Activated naive CD8-positive, alpha-beta T cell treated with anti-CD3 and anti-CD28 coated beads, Interleukin-2, amount 50 U/mL, for 16 hours (primary cell): ENCODE measurements around the gene TBC1D5.
"Not testable (repeated sequence)": the region's sequence is repeated elsewhere in the genome, so short reads cannot be mapped to it uniquely, and the experiment has no call there.

ENCODE experiments used
- DNase-seq: peaks from one replicate; pipeline ENCODE4 v3.0.0-alpha.2; 2020; ENCODE audit warnings: low read depth, low spot score

Gene TBC1D5

DNA sequence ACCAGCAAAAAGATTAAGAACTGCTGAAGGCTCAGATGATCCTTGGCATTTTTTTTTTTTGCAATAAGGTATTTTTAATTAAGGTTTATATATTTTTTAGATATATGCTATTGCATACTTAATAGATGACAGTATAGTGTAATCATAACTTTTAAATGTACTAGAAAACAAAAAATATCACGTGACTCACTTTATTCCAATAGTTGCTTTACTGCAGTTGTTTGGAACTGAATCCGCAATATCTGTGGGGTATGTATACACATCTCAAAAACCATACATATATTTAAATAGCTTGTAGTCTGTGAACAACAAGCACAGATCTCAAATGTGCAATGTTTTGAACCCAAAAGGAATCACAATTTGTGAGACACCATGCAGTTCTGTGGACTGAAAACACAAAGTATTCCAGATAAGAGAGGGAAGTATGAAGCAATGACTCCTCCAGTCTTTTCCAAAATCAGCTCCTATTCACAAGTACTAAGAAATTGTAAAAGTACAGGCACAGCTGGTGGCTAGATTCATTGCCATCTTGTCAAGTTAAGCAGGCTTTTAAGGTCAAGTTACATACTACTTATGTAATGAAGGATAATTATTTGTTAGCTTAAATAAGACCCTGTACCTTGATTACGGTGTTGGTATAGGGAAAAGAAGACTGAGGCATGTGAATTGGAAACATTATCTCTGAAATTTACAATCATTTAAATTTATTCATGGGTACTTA, 331.1 kb downstream of the TBC1D5 start:
- DNase-seq, result no peak

DNA sequence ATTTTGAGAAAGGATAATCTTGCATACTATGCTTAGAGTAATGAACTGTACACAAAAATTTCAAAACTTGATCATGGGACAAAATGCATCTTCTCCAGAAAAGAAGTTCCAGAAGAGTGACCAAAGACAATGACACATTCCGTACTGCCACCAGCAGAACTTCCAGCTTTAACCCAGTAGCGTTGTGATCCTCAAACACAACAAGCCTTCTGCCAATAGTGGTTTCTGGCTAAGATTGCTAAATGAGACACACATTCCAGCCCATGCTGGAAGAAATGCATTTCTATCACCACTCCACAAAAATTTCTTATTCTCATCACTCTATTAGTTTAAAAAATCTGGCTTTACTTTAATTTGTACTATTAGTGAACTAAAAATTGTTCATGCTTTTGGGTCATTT, 334.9 kb downstream of the TBC1D5 start:
- DNase-seq, result no peak

DNA sequence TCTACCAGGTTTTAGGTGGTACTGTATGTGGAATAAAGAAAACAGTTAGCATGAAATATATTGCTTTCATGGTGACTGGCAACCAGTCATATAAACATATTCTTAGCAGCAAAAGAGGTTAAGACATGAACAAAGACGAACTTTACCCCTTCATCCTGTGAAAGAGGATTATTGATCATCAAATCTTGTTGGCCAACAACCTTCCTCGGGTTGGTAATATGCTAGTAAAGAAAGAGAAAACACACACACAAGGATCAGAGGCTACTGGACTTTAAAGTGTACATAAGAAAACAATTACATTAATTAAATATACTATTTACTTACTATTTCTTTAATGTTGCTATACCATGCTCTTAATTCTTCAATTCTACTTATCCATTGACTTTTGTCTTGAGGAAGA, 337.9 kb downstream of the TBC1D5 start:
- DNase-seq, result no peak

DNA sequence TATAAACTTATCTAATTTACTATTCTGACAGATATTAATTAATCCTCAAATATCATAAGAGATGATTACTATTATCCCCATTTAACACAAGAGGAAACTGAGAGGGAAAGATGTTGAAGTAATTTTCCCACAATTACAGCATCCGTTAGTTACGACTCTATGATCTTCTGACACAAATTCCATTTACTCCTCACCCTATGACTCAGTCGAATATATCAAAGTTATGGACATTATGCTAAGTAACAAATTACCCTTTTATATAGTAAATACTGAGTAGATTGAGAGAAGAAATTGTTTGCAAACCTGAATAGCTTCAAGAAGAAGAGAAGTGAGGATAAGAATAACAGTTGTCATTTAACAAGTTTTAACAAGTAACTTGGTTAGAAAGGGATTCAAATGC, 340.0 kb downstream of the TBC1D5 start:
- no peak for DNase-seq

DNA sequence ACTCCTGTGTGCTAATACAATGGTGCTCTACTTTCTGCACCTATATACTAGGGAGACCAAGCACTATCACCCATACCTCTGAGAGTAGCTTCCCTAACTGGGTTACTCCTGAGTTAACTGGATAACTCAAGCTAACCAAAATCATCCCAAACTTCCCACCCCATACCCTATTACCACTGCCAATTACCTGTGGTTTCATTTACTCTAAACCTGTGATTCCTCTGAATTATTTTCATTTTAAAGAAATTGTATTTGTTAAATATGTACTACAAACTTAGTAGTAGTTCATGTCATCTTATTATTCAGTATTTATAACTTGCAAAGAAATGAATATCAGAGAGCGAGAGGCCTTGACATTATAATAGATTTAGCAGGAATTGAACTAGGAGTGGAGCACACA, 340.5 kb downstream of the TBC1D5 start:
- no peak for DNase-seq

DNA sequence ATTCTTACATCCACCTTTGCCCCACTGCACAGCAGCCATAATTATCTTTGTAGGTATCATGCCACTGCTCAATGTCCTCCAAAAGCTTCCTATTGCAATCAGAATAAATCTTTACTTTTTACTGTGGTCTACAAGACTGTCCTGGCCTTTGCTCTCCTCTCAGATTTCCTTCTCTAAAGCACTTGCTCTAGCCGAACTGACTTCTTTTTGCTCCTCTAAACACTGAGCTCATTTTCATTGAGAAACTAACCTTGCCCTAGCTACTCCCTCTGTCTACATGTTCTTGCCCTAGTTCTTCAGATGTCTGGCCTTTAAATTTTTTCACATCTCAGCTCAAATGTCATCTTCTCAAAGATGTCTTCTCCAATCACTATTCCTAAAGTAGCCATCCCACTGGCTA, 342.8 kb downstream of the TBC1D5 start:
- DNase-seq, result no peak

DNA sequence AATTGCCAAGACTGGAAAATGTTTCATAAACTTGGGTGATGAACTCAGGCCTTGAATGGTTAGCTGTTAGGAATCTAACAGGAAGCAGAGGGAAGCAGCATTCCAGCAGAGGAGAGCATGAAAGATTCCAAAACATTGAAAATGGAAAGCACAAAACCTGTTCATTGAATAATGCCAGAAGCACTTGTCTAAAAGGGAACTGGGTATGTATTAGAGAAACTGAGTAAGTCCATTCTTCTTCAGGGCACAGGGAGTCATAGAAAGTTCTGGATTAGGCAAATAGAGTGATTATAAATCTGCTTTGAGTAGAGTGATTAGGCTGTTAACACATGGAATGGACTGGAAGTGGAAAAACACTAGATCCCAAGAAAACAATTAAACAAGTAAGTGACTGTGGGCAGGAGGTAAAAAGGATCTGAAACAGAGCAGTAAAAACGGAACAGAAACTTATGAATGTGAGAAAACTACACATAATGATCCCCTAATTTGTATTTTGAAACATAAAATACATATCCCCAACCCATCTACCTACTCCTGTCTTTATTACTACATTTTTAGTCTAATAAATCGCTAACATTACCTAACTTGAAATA, 343.4 kb downstream of the TBC1D5 start:
- no peak for DNase-seq

DNA sequence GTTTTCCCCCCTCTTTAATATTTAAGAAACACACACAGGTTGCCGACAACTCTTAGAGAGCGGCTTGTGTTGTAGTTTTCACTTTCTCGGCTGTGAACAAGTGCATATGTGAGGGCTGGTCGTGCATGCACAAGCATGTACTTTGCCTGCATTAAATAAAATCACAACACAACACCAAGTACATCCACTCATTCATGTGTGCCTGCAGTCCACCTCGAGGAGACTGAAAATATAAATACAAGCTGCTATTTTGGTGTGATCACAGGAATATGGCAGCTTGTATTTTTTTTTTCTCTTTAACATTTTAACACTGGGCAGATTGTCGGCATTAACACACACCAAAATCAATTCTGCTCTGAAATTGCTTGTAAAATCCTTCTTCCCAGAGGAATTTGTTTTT, 346.4 kb downstream of the TBC1D5 start:
- no peak for DNase-seq

DNA sequence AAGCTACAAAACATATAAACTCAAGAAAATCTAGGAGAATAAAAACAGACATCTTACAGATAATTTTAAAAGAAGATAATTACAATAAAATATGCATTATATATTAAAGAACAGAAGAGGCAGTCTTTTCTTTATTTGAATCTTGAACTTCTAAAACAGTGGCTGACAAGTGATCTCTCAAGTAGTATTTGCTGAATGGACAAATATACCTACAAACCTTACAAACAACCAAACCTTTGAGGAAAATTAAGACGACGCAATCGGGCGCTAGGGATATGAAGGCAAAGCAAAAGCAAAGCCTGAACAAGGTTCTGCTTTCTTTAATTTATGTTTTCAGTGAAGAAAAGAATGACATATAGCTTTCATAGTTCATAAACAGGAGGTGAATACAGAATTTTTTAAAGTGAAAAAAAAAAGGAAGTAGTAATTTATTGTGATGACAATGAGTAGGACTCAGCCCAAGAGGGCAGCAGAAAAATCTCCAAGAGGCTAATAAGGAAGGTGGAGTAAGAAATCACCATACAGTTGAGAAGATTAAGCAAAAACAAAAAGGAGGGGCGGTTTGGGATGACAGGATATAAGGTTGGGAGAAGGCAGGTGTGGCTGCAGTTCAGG, 347.8 kb downstream of the TBC1D5 start:
- no peak for DNase-seq

DNA sequence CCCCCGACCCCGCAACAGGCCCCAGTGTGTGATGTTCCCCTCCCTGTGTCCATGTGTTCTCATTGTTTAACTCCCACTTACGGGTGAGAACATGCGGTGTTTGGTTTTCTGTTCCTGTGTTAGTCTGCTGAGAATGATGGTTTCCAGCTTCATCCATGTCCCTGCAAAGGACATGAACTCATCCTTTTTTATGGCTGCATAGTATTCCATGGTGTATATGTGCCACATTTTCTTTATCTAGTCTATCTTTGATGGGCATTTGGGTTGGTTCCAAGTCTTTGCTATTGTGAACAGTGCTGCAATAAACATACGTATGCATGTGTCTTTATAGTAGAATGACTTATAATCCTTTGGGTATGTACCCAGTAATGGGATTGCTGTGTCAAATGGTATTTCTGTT, 349.9 kb downstream of the TBC1D5 start:
- not testable (repeated sequence) for DNase-seq

DNA sequence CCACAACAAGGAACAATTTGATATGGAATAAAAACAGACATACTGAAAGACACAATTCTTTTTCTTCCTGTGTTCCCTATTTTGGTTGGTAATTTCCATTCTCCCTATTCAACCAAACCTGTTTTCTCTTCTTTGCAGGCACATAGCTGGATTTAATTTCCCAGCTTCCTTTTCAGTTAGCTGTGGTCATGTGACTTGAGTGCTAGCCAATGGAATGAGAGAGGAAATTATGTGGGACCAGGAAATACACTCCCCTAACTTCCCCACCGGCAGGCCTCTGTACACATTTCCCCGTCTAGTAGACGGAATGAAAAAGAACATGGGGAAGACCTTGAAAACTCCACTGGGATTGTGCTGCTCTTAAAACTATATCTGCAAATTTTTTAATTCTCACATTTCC, 351.6 kb downstream of the TBC1D5 start:
- no peak for DNase-seq

DNA sequence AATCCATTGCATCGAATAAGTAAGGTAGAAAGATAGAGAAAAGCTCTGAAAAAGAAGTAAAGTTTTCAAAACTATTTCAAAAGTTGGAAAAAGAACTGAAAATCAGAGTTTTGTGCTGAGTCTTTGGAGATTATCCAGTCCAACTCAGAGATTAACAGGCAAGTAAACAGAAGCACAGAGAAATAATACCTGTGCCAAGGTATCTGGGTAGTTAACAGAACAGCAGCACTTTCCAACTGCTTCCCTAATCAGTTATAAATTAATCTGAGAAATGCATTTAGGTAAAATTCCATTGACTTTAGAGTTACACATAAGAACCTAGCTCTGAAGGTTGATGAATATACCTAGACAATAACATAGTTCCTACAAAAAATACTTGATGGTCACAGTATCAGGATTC, 355.3 kb downstream of the TBC1D5 start:
- no peak for DNase-seq

DNA sequence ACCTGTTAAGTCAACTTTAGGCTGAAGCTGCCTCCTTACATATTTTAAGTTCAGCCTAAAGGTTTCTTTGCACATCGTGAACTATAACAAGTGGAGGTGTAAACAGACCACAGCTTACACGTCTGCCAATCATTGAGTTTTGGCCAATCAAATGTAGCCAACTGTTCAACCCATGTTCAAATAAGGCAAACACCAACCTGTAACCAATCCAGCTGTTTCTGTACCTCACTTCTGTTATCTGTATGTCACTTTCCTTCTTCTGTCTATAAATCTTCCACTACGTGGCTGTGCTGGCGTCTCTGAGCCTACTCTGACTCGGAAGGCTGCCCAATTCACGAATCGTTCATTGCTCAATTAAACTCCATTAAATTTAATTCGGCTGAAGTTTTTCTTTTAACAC, 356.0 kb downstream of the TBC1D5 start:
- DNase-seq, result no peak

DNA sequence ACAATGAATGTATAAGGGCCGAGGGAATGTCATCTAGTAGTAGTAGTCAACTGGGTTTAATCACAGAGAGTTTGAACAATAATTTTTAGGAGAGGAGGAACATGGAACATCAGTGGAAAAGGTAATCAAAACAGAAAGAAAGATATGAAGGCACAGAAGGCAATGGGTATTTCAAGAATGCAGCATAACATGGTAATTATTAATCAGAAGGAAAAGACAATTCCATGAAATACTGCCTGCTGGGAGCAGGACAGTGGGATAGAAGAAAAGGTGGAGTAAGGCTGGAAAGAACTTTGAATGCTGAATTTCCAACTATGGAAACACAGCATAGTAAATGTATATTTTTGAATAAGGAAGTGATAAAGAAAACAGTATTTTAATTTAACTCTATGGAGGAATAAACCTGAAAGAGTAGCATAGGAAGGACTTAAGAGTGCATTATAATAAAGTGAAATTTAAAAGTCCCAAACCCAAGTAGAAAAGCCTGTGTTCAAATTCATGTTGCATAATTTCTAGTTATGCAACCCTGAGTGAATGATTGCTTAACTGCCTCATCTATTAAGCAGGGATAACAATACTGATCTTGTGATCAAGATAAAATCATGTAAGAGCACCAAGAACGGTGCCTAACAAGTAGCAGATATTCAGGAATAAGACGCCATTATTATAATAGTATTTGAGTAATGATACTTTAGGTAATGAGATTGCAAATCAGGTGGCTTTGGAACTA, 357.7 kb downstream of the TBC1D5 start:
- no peak for DNase-seq

DNA sequence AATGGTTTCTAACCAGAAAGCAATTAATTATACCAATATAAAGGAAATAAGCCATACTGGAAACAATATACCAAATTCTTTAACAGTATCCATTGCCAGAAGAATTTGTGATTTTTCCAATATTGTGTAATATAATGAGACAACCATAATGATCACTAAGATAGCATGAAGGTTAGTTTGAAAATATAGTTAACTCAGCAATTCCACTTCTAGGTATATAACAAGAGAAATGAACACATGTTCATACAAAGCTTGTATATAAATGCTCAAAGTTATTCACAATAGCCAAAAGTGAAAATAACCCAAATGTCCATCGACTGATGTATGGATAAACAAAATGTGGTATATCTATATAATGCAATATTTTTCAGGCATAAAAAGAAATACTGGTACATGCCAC, 369.1 kb downstream of the TBC1D5 start:
- DNase-seq, result no peak

DNA sequence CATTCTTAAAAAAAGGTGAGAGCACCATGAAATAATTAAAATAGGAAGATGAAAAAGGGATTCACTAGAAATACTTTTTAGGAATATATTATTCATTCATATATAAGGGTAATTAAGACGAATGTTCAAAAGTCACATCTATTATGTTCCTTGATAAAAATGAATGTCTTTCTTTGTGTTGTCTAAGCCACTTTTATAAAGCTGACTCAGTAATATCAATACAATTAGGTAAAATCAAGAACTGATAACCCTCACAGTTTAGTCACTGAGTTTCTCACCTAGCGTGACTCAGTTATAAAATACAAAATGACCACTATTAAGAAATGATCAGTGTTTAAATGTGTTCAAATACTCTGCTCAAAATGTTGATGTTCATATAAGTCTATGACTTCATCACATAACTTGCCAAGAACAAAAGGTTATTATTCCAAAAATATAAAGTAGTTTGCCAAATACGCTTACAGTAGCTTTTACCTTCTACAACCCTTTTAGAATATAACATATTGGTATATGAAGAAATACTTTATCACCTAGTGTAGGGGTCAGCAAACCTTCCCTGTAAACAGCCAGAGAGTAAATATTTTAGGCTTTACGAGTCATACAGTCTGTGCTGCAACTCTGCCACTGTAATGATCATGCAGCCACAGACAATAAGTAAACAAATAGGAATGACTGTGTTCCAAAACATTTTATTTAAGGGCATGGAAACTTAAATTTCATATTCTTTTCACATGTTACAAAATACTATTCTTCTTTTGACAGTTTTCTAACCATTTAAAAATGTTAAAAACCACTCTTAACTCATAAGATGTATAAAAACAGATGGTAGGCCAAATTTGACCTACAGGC, 369.8 kb downstream of the TBC1D5 start:
- no peak for DNase-seq

DNA sequence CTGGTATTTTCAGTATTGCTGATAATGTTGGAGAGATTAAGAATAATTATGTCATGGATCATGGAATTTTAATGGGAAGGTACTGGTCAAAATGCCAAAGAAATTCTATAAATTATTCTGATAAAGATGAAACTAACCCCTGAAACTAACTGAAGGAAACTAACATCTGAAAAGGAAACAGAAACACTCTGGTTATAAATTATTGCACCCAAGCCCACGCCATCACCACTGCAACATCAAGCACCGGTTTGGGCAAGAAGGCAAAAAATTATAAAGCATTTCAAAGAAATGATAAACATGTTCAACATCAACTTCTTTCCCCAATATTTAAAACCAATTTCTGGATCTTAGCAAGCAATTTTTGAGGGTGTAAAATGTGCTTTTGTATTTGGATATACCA, 372.5 kb downstream of the TBC1D5 start:
- no peak for DNase-seq

DNA sequence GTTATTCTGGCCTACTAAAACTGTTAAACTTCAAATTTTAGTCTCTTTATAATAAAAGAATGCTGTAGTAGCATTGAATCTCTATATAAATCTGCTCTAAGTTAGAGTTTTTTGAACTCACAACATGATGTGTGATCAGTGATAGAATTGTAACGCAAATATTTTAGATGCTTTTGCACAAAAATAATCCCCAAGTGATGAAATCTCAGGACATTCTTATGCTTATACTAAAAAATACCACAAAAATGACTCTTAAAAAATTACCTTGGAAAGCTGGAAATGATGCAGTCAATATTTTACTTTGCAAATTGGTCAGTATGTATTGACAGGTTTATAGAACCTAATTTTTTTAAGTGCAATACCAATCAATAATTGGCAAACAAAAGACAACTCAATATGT, 375.3 kb downstream of the TBC1D5 start:
- DNase-seq, result no peak

DNA sequence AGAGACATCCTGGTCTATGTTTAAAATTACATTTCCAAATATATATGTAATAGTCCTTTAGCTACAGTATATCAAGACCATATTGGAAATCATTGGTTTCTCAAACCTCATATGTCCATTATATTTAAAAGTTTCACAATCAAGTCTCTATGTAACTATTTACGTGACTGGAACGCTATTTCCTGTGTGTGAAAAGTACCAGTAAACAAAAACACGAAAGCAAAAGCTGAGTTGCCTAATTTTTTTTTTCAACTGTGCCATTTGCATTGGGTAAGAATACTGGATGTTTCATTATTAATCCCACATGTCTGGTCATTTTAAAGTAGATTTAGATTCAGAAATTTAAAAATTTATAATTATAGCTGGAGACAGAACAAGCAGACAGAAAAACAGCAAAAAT, 381.4 kb downstream of the TBC1D5 start:
- no peak for DNase-seq

DNA sequence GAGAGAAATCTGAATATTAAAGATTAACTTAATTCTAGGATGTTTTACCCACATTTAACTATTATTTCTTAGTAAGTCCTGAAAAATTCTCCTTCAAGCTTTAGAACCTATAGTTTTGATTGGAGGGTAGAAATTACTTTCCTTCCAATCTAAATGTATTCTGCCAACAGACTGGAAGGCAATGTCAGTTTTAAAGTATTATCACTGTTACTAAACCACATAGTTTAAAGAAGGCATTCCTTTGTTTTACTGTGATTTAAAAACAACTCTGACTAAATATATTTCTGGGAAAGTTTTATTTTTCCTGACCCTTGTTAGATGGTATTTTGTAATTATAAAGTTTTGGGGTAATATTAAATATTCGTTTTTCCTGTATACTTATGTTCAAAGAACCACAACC, 382.5 kb downstream of the TBC1D5 start:
- DNase-seq, result no peak

DNA sequence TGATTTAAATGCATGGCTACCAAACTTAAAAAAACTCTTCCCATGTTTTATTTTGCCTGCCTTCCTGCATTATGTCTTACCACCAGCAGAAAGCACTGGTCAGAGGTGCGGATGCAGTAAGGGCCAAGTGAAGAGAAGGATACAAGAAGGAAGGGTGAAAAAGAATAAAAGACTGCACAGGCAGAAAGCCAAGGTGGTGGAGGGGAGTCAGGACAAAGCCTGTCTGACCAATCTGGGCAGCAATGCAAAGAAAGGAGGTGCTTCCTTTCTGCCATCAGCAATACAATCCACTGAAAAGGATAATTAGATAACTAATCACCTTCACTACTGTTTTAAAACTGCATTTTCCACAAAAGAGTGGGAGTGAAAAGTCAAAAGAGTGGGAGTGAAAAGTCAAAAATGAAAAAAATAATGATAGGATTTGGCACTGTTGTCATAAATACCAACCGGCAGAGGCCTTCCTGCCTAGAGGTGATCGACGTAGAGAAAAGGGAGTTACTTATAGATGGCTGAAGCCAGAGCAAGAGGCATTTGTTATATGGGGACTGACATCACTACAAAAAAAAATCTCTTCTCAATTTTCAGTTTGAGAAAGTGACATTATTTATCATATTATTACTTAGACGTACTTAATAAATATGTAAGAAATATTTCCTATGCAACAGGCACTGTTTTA, 385.3 kb downstream of the TBC1D5 start:
- DNase-seq, result no peak
